Naive B cell (primary cell): ENCODE measurements around the gene TPM2. TPM values are rescaled to one million over a fixed set of nuclear protein-coding genes. Genes with fewer than 3 reads are reported as not detected.

Experiments used
- ATAC-seq, 2 donors: fragments of 150-1000 bp; cut with Tn5 transposase; 2 replicates each; pipeline ENCODE4 v1.10.0; 2021; ENCODE audit warnings: low read depth in 2 of 2, mild to moderate bottlenecking in 2 of 2, moderate library complexity in 2 of 2
- DNase-seq: peaks from one replicate; pipeline ENCODE4 v3.0.0; 2022
- H3K27ac Mint-ChIP-seq, 6 donors: one replicate each; pipeline ENCODE4 v1.8.0; 2020 to 2022; ENCODE audit warnings: mild to moderate bottlenecking in 6 of 6, mixed read lengths in 6 of 6, moderate library complexity in 5 of 6, inconsistent platforms in 2 of 6
- H3K27me3 Mint-ChIP-seq, 3 donors: one replicate each; pipeline ENCODE4 v1.8.0; 2021 to 2022; ENCODE audit warnings: mixed read lengths in 3 of 3, mild to moderate bottlenecking in 1 of 3
- H3K36me3 Mint-ChIP-seq, 2 donors: one replicate each; pipeline ENCODE4 v1.8.0; 2020 to 2022; ENCODE audit warnings: mixed read lengths in 2 of 2, inconsistent platforms in 1 of 2, mild to moderate bottlenecking in 1 of 2
- H3K4me1 Mint-ChIP-seq, 3 donors: one replicate each; pipeline ENCODE4 v1.8.0; 2020 to 2022; ENCODE audit warnings: mixed read lengths in 3 of 3, inconsistent platforms in 1 of 3, mild to moderate bottlenecking in 1 of 3, moderate library complexity in 1 of 3
- H3K4me3 Mint-ChIP-seq, 8 donors: one replicate each; pipeline ENCODE4 v1.8.0; 2020 to 2022; ENCODE audit warnings: mild to moderate bottlenecking in 8 of 8, mixed read lengths in 8 of 8, moderate library complexity in 8 of 8, inconsistent platforms in 2 of 8
- H3K9me3 Mint-ChIP-seq, 7 donors: one replicate each; pipeline ENCODE4 v1.8.0; 2020 to 2022; ENCODE audit warnings: mixed read lengths in 7 of 7, mild to moderate bottlenecking in 5 of 7, inconsistent platforms in 2 of 7, moderate library complexity in 1 of 7
- polyA plus RNA-seq, 6 donors: library from polyadenylated mRNA; unstranded; fragments of 300-500 nt; fragmentation: Illumina TruSeq; gene quantifications; one replicate each; pipeline ENCODE4 v1.2.3, GENCODE V29; 2021; ENCODE audit warnings: low read depth in 6 of 6

The TPM2 gene
- polyA plus RNA-seq, 6 donors from 2014 or later = 0.52 TPM; not detected in 5

- Mint-ChIP-seq H3K9me3 (no peaks in the 10 kb centered on the region), H3K27ac (peak overlapping the region in 1 of 6 donors; percentile 80), H3K27me3 (peaks cover 0 to 18% (median 13%) of the 10 kb centered on the region in 3 donors), H3K4me3 (peak overlapping the region; percentile 80 to 91 (median 86)), H3K4me1 (peaks cover 20 to 27% (median 21%) of the 10 kb centered on the region in 3 donors), H3K36me3 (no peaks in the 10 kb centered on the region)
- ATAC-seq = peak; percentile 16 to 17
- DNase-seq = no peak
Observed at GRCh38 chr9:35675204-35675603, 14.5 kb downstream of the TPM2 start.

GRCh38 chr9:35674025-35674361 is 15.7 kb downstream of the TPM2 start:
- H3K27me3 Mint-ChIP-seq = peaks cover 0 to 18% (median 13%) of the 10 kb centered on the region in 3 donors
- H3K4me3 Mint-ChIP-seq = peak overlapping the region in 2 of 8 donors; percentile 12 to 65
- peaks cover 17 to 23% (median 18%) of the 10 kb centered on the region in 3 donors for H3K4me1 Mint-ChIP-seq
- ATAC-seq = no peak
- H3K36me3 Mint-ChIP-seq = no peaks in the 10 kb centered on the region
- no peaks in the 10 kb centered on the region for H3K9me3 Mint-ChIP-seq
- H3K27ac Mint-ChIP-seq = peak overlapping the region in 1 of 6 donors; percentile 52
- DNase-seq = no peak

- peak within 1 kb of the TSS; percentile 16 to 85 (median 61) for H3K4me3 Mint-ChIP-seq
- H3K36me3 Mint-ChIP-seq = no peaks in the 10 kb centered on the region
- DNase-seq (no peak), ATAC-seq (no peak)
- H3K27me3 Mint-ChIP-seq = peaks cover 0 to 18% (median 13%) of the 10 kb centered on the region in 3 donors
- H3K4me1 Mint-ChIP-seq = peaks cover 17 to 23% (median 18%) of the 10 kb centered on the region in 3 donors
- H3K9me3 Mint-ChIP-seq = no peaks in the 10 kb centered on the region
- H3K27ac Mint-ChIP-seq = peak within 1 kb of the TSS in 3 of 6 donors; percentile 52 to 78 (median 77)
Observed at GRCh38 chr9:35673132-35674024, 16.3 kb downstream of the TPM2 start, which contains the start of gene CA9. TSS of gene CA9 (plus strand) at chr9:35673928. CDS start at chr9:35673960, 32 bp downstream.

- no peaks in the 10 kb centered on the region for H3K9me3 Mint-ChIP-seq
- DNase-seq (no peak), ATAC-seq (no peak)
- peaks cover 25 to 34% (median 26%) of the 10 kb centered on the region in 3 donors for H3K4me1 Mint-ChIP-seq
- H3K27me3 Mint-ChIP-seq = peaks cover 0 to 6% (median 4%) of the 10 kb centered on the region in 3 donors
- H3K36me3 Mint-ChIP-seq = no peaks in the 10 kb centered on the region
- H3K4me3 Mint-ChIP-seq = no peak overlapping the region
- H3K27ac Mint-ChIP-seq = no peak overlapping the region
Observed at GRCh38 chr9:35669331-35670145, 20.2 kb downstream of the TPM2 start.

GRCh38 chr9:35667939-35668338 is 21.8 kb downstream of the TPM2 start:
- Mint-ChIP-seq H3K27me3 (no peaks in the 10 kb centered on the region), H3K4me3 (no peak overlapping the region), H3K27ac (no peak overlapping the region), H3K36me3 (no peaks in the 10 kb centered on the region), H3K4me1 (peaks cover 26 to 33% (median 33%) of the 10 kb centered on the region in 3 donors), H3K9me3 (no peaks in the 10 kb centered on the region)
- ATAC-seq (no peak), DNase-seq (no peak)

- Mint-ChIP-seq H3K9me3 (no peaks in the 10 kb centered on the region), H3K27me3 (no peaks in the 10 kb centered on the region), H3K4me3 (peak overlapping the region; percentile 60 to 96 (median 83)), H3K4me1 (peaks cover 40 to 47% (median 47%) of the 10 kb centered on the region in 3 donors), H3K27ac (peak overlapping the region in 2 of 6 donors; percentile 22 to 44), H3K36me3 (no peaks in the 10 kb centered on the region)
- DNase-seq (no peak), ATAC-seq (peak; percentile 39 to 47)
Observed at GRCh38 chr9:35666549-35666948, 23.2 kb downstream of the TPM2 start.

- H3K4me1 Mint-ChIP-seq = peaks cover 40 to 51% (median 49%) of the 10 kb centered on the region in 3 donors
- ATAC-seq (no peak), DNase-seq (no peak)
- no peaks in the 10 kb centered on the region for H3K9me3 Mint-ChIP-seq
- H3K4me3 Mint-ChIP-seq = peak overlapping the region in 7 of 8 donors; percentile 60 to 96 (median 84)
- H3K36me3 Mint-ChIP-seq = no peaks in the 10 kb centered on the region
- H3K27ac Mint-ChIP-seq = no peak overlapping the region
- no peaks in the 10 kb centered on the region for H3K27me3 Mint-ChIP-seq
Observed at GRCh38 chr9:35666045-35666444, 23.7 kb downstream of the TPM2 start.

- no peak for ATAC-seq
- Mint-ChIP-seq H3K4me3 (peak overlapping the region; percentile 82 to 96 (median 90)), H3K4me1 (peaks cover 43 to 57% (median 55%) of the 10 kb centered on the region in 3 donors), H3K9me3 (no peaks in the 10 kb centered on the region), H3K27ac (peak overlapping the region in 5 of 6 donors; percentile 39 to 76 (median 57)), H3K36me3 (no peaks in the 10 kb centered on the region), H3K27me3 (no peaks in the 10 kb centered on the region)
- no peak for DNase-seq
Observed at GRCh38 chr9:35665471-35665818, 24.3 kb downstream of the TPM2 start.

- Mint-ChIP-seq H3K27me3 (no peaks in the 10 kb centered on the region), H3K4me3 (peak within 1 kb of the TSS; percentile 82 to 96 (median 90)), H3K9me3 (no peaks in the 10 kb centered on the region), H3K27ac (peak within 1 kb of the TSS; percentile 22 to 82 (median 64)), H3K36me3 (no peaks in the 10 kb centered on the region), H3K4me1 (peaks cover 46 to 63% (median 60%) of the 10 kb centered on the region in 3 donors)
- peak; percentile 43 for DNase-seq
- peak; percentile 56 to 61 for ATAC-seq
Observed at GRCh38 chr9:35664531-35665470, 24.9 kb downstream of the TPM2 start, which contains the start of gene ARHGEF39. TSS of gene ARHGEF39 (minus strand) at chr9:35665195. CDS start at chr9:35665169, 26 bp downstream.

- peak overlapping the region; percentile 82 to 100 (median 89) for H3K27ac Mint-ChIP-seq
Observed at GRCh38 chr9:35662437-35662836, 27.3 kb downstream of the TPM2 start.

GRCh38 chr9:35661756-35662350 is 27.9 kb downstream of the TPM2 start:
- peaks cover 65 to 81% (median 79%) of the 10 kb centered on the region in 3 donors for H3K4me1 Mint-ChIP-seq
- H3K36me3 Mint-ChIP-seq = no peaks in the 10 kb centered on the region
- peak overlapping the region in 5 of 6 donors; percentile 75 to 100 (median 83) for H3K27ac Mint-ChIP-seq
- H3K4me3 Mint-ChIP-seq = peak overlapping the region in 7 of 8 donors; percentile 4 to 84 (median 44)
- DNase-seq = no peak
- peaks cover 0 to 5% (median 5%) of the 10 kb centered on the region in 3 donors for H3K27me3 Mint-ChIP-seq
- ATAC-seq = no peak
- H3K9me3 Mint-ChIP-seq = peaks cover 0 to 5% (median 0%) of the 10 kb centered on the region in 7 donors

More at GRCh38 chr9:35662437-35662836, 27.3 kb downstream of the TPM2 start:
- peaks cover 0 to 5% (median 0%) of the 10 kb centered on the region in 7 donors for H3K9me3 Mint-ChIP-seq
- DNase-seq (no peak), ATAC-seq (no peak)
- H3K27me3 Mint-ChIP-seq = peaks cover 0 to 5% (median 5%) of the 10 kb centered on the region in 3 donors
- H3K4me3 Mint-ChIP-seq = peak overlapping the region in 5 of 8 donors; percentile 4 to 84 (median 30)
- no peaks in the 10 kb centered on the region for H3K36me3 Mint-ChIP-seq
- peaks cover 62 to 79% (median 79%) of the 10 kb centered on the region in 3 donors for H3K4me1 Mint-ChIP-seq

- H3K27me3 Mint-ChIP-seq = peaks cover 0 to 5% (median 5%) of the 10 kb centered on the region in 3 donors
- ATAC-seq = no peak
- no peaks in the 10 kb centered on the region for H3K36me3 Mint-ChIP-seq
- H3K4me1 Mint-ChIP-seq = peaks cover 66 to 81% (median 79%) of the 10 kb centered on the region in 3 donors
- peak overlapping the region in 5 of 8 donors; percentile 27 to 70 (median 44) for H3K4me3 Mint-ChIP-seq
- no peak for DNase-seq
- peaks cover 0 to 5% (median 0%) of the 10 kb centered on the region in 7 donors for H3K9me3 Mint-ChIP-seq
- H3K27ac Mint-ChIP-seq = peak overlapping the region in 5 of 6 donors; percentile 41 to 100 (median 75)
Observed at GRCh38 chr9:35660966-35661415, 28.7 kb downstream of the TPM2 start.
